Ectodermal cell (in vitro differentiated cells): ENCODE data around the gene GABRP.

Experiments
- H3K27ac ChIP-seq: 2 replicates; pipeline ENCODE4 v1.7.0; 2013; ENCODE audit warnings: mild to moderate bottlenecking, low read depth, low read length; ENCODE audit not compliant: insufficient read depth, poor library complexity, severe bottlenecking
- H3K27me3 ChIP-seq: 2 replicates; pipeline ENCODE4 v1.7.0; 2013; ENCODE audit warnings: mild to moderate bottlenecking, low read length; ENCODE audit not compliant: insufficient read depth, control insufficient read depth, poor library complexity, severe bottlenecking
- H3K36me3 ChIP-seq: one replicate; pipeline ENCODE4 v1.7.0; 2013; ENCODE audit warnings: low read length; ENCODE audit not compliant: control insufficient read depth, insufficient read depth
- H3K4me1 ChIP-seq: one replicate; pipeline ENCODE4 v1.7.0; 2013; ENCODE audit warnings: low read length; ENCODE audit not compliant: control insufficient read depth, insufficient read depth
- H3K4me3 ChIP-seq: 2 replicates; pipeline ENCODE4 v1.7.0; 2013; ENCODE audit warnings: low read depth, low read length, control low read depth; ENCODE audit not compliant: insufficient read depth
- H3K9me3 ChIP-seq: 2 replicates; pipeline ENCODE4 v1.7.0; 2013; ENCODE audit warnings: mild to moderate bottlenecking, low read length, moderate library complexity; ENCODE audit not compliant: control insufficient read depth
- WGBS, 2 experiments: methylation state at CpG; one replicate each; pipeline ENCODE4 v1.1.7; 2013; ENCODE audit warnings: missing lambda C conversion rate in 2 of 2; 5-methylcytosine and 5-hydroxymethylcytosine counted together

Gene GABRP

DNA sequence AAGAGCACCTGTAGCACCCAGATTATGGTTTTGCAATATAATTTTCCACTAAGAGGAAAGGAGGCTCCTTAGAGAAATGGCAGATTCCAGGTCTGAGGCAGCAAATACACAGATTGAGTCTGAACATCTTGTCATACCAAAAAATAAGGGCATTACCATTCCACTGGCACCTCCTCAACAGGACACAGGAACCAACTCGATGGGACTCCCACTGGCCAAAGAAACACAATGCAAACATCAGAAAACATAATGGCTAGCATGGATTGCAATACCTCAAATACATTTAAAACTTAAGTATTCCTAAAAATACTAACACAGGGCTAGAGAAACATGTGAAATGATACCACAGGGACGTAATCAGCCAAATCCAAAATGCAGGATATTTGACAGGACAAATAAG lies 65.8 kb downstream of the GABRP start:
- Histone ChIP-seq H3K4me1 (no peaks in the 10 kb centered on the region), H3K27me3 (no peaks in the 10 kb centered on the region), H3K27ac (no peak overlapping the region), H3K9me3 (no peaks in the 10 kb centered on the region), H3K4me3 (no peak overlapping the region), H3K36me3 (no peaks in the 10 kb centered on the region)
- 73 to 92% methylated on average over 2 of the region's 2 CpGs for WGBS, 2 experiments

DNA sequence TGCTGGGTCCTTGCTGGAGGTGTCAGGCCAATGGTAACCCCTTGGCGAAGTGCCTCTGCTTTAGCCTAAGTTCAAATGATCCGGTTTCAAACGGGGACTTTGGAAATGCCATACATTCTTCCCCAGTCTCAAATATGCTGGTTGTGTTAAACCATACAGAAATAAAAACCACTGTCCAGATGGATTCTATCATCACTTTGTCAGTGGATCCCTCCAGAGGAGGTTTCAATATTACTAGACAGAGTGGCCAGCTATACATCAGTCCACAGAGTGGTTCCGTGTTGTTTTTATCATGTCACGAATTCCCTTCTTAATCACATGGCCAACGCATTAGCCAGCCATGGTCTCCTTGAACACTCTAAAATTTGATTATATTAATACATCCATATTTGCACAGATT lies 71.0 kb downstream of the GABRP start:
- no peak overlapping the region for H3K4me3 ChIP-seq
- WGBS, 2 experiments: 94 to 95% methylated on average over 6 of the region's 6 CpGs
- no peaks in the 10 kb centered on the region for H3K36me3 ChIP-seq
- no peaks in the 10 kb centered on the region for H3K4me1 ChIP-seq
- H3K9me3 ChIP-seq: no peaks in the 10 kb centered on the region
- H3K27me3 ChIP-seq: no peaks in the 10 kb centered on the region
- no peak overlapping the region for H3K27ac ChIP-seq

DNA sequence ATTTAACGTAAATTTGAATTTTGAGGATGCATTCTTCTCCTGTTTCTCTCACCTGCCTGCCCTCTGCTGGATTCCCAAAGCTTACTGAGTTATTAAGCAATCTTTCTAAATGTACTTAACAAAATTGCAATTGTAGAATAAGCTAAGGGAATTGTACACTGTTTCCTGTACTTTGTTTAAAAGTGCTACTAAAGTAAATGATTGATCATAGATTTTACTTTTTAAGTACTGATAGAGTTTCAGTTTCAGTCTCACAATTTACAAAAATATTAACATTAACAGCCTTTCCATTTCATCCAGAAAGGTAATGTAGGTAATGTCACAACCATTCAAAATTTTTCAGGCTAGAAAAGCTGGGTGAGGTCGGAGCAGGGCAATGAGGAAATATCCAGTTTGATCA lies 73.5 kb downstream of the GABRP start:
- Histone ChIP-seq H3K36me3 (no peaks in the 10 kb centered on the region), H3K9me3 (peaks cover 4% of the 10 kb centered on the region), H3K27me3 (no peaks in the 10 kb centered on the region), H3K27ac (no peak overlapping the region), H3K4me3 (no peak overlapping the region), H3K4me1 (no peaks in the 10 kb centered on the region)
- WGBS, 2 experiments: 100% methylated on average over 2 of the region's 2 CpGs; no CpG with 5 or more reads in 1 of the 2 experiments

DNA sequence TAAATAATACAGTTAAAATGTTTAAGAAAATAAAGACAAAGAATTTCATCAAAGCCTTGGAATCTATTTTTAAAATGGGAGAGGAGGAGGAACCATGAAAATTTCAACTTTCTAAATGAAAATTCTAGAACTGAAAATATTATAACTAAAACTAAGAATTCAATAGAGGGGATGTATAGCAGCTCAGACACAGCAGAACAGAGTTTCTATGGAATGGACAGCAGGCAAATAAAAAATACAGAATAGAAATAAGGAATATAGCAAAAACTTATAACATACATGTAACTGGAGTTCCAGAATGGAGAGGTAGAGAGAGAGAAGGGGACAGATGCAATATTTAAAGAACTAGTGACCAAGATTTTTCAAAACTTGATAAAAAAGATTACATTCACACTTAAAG lies 76.9 kb downstream of the GABRP start:
- no peak overlapping the region for H3K27ac ChIP-seq
- peaks cover 8% of the 10 kb centered on the region for H3K27me3 ChIP-seq
- H3K4me3 ChIP-seq: no peak overlapping the region
- no peaks in the 10 kb centered on the region for H3K36me3 ChIP-seq
- H3K9me3 ChIP-seq: peaks cover 4% of the 10 kb centered on the region
- no peaks in the 10 kb centered on the region for H3K4me1 ChIP-seq

DNA sequence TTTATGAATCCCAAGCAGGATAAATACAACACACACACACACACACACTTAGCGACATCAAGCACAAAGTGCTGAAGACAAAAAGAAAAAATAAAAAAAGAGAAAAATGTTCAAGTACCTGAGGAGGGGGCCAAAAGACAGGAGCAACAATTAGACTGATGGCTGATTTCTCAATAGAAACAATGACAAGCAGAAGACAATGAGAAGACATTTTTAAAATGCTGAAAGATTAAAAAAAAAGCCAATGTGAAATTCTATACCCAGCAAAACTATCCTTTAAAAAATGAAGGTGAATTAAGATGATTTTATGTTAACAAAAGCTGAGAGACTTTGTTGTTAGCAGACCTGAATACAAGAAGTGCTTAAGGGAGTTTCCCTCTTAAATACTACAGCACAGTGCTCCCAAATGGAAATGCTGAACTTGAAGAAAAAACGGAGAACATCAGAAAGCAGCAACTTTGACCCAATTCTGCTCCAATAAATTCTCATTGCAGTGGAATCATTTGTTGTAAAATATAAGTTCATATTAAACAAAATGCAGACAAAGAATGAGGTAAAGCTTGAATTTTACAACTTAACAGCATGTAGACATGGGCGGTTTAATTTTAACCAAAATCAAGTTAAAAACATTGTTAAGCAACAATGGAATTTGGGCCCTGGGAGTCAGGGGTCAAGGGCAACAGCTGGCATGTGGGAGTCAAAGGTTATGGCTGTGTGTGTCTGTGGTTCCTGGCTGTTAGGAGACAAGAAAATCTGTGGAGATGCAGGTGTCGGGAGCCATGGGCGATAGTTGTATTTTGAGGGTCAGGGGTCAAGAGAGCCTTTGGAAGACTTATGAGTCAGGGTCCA lies 77.5 kb downstream of the GABRP start:
- Histone ChIP-seq H3K9me3 (peaks cover 4% of the 10 kb centered on the region), H3K27me3 (peaks cover 8% of the 10 kb centered on the region), H3K36me3 (no peaks in the 10 kb centered on the region), H3K4me1 (no peaks in the 10 kb centered on the region), H3K27ac (no peak overlapping the region), H3K4me3 (no peak overlapping the region)
- WGBS, 2 experiments: 91 to 97% methylated on average over 5 of the region's 5 CpGs

DNA sequence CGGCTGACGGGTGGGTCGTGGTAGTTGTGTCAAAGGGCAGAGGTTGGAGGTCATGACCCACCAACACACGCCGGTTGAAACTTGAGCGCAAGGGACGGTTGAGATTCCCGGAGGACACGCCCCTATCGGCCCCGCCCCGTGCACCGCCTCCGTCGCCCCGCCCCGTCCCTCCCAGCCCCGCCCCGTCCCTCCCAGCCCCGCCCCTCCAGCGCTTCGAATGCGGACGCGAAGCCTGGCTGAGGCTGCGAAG lies 78.1 kb downstream of the GABRP start:
- Histone ChIP-seq H3K27ac (peak overlapping the region; percentile 62), H3K27me3 (peaks cover 8% of the 10 kb centered on the region), H3K4me1 (no peaks in the 10 kb centered on the region), H3K36me3 (no peaks in the 10 kb centered on the region), H3K4me3 (peak overlapping the region; percentile 72), H3K9me3 (peaks cover 4% of the 10 kb centered on the region)
- WGBS, 2 experiments: 10 to 13% methylated on average over 22 to 26 of the region's 26 CpGs

DNA sequence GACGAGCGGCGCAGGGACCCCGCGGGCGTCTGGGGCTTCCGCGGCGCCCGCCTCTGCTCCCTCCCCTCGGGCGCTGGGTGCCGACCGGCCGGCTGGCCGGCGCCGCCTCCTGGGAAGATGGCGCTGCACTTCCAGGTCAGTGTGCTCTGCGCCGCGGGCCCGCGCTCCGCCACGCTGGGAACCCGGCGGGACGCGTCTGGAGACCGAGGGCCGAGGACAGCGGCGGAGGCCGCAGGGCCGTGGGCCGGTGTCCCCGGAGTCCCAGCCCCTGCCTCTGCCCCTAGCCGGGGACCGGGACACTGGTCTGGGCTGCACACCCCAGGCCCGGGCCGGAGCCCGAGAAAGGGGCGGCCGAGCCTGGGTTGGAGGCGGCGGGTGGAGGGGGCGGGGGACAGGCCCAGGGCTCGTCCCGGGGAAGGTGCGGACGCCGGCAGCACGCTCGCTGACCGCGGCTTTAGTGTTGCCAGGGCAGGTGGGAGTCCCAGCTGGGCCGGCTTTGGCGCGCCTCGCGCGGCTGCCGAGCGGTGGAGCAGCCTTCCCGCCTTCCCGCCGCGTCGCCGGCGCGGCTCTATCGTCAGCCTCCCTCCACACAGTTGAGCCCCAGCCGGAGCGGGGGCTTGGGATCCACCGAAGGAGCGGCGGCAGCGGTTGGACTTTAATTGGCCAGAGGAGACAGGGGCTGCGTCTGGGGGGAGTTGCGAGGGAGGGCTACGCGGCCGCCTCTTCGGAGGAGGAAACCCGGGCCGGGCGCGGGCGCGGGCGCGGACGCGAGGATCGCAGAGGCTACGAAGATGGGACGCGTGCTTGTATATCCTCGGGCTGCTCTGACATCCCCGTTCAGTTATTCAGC lies 78.6 kb downstream of the GABRP start, which contains the start of gene RANBP17:
Gene RANBP17 (plus strand): TSS at position 102 of the 850 bp plus-strand sequence.
- WGBS, 2 experiments: 0% methylated on average over 102 of the region's 102 CpGs
- Histone ChIP-seq H3K27ac (peak within 1 kb of the TSS; percentile 62), H3K4me1 (no peaks in the 10 kb centered on the region), H3K4me3 (peak within 1 kb of the TSS; percentile 72), H3K9me3 (peaks cover 4% of the 10 kb centered on the region), H3K36me3 (no peaks in the 10 kb centered on the region), H3K27me3 (peaks cover 8% of the 10 kb centered on the region)

DNA sequence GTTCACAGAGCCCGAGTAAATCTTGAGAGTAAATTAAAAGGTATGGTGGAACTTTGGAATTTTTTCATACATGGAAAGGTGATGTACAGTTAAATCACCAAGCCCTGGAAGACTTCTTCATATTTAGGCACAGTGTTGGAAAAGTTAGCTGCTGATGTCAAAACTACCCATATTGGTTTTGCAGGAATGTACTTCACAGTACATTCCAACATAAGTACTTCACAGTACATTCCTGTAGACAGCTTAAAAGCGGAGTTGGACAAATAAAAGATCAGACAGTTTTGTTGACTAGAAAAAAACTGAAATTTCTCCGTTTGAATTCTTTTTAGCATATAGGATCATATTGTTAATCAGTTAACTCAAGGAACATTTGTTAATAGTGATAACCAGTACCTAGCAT lies 80.1 kb downstream of the GABRP start:
- H3K27ac ChIP-seq: no peak overlapping the region
- H3K4me3 ChIP-seq: no peak overlapping the region

More for the DNA sequence above, 80.1 kb downstream of the GABRP start:
- H3K9me3 ChIP-seq: peaks cover 4% of the 10 kb centered on the region
- H3K27me3 ChIP-seq: peaks cover 8% of the 10 kb centered on the region
- H3K4me1 ChIP-seq: no peaks in the 10 kb centered on the region
- H3K36me3 ChIP-seq: no peaks in the 10 kb centered on the region
- 91 to 92% methylated on average over 2 to 3 of the region's 3 CpGs for WGBS, 2 experiments
